SK-N-SH (cell line): Measurements from ENCODE around the gene PYDC1.

ENCODE experiments used
- CHD2 ChIP-seq: fragments of 150-350 bp; IDR thresholded peaks from 2 replicates; pipeline ENCODE4 v1.6.1; 2018; ENCODE audit warnings: low read length; ENCODE audit not compliant: partially characterized antibody
- CTCF ChIP-seq: fragments of 200-600 bp; sonication (generic); IDR thresholded peaks from 2 replicates; pipeline ENCODE4 v1.6.1; 2017; ENCODE audit warnings: antibody characterized with exemption, mild to moderate bottlenecking, moderate library complexity
- EP300 ChIP-seq, 2 experiments: IDR thresholded peaks; 2 replicates each; pipeline versions ENCODE4 v1.4.0 to v1.6.1; 2012; ENCODE audit warnings: borderline replicate concordance in 1 of 2, low read depth in 1 of 2, low read length in 1 of 2
- EZH2phosphoT487 ChIP-seq: fragments of 200-600 bp; sonication (generic); IDR thresholded peaks from 2 replicates; pipeline ENCODE4 v1.6.1; 2017; ENCODE audit warnings: low read depth, mixed run types, mild to moderate bottlenecking, antibody characterized with exemption, moderate library complexity, borderline replicate concordance
- GABPA ChIP-seq: IDR thresholded peaks from 2 replicates; pipeline ENCODE4 v1.4.0; 2012; ENCODE audit warnings: low read depth, mild to moderate bottlenecking
- GATA2 ChIP-seq: sonication (generic); formaldehyde crosslinking; IDR thresholded peaks from 2 replicates; pipeline ENCODE4 v1.5.0; 2020; ENCODE audit warnings: mild to moderate bottlenecking, missing genetic modification reagents
- MAX ChIP-seq: IDR thresholded peaks from 2 replicates; pipeline ENCODE4 v1.4.0; 2012; ENCODE audit warnings: low read depth
- NFIC ChIP-seq: IDR thresholded peaks from 2 replicates; pipeline ENCODE4 v1.4.0; 2012; ENCODE audit warnings: borderline replicate concordance
- TAF1 ChIP-seq: IDR thresholded peaks from 2 replicates; pipeline ENCODE4 v1.6.1; 2012; ENCODE audit warnings: low read depth, mild to moderate bottlenecking, low read length, moderate library complexity, borderline replicate concordance
- ZBTB33 ChIP-seq: IDR thresholded peaks from 2 replicates; pipeline ENCODE4 v1.4.0; 2012; ENCODE audit warnings: low read depth, borderline replicate concordance

GRCh38 chr16:31242206-31242605, 25.3 kb upstream of the PYDC1 start:
- TF ChIP-seq CTCF (no peak), GABPA (no peak), NFIC (no peak), GATA2 (CRISPR knock-in tag) (no peak), EZH2phosphoT487 (no peak), EP300 (IDR thresholded peaks at IDR 0.05; ENCODE audit: borderline replicate concordance in 1 of 2, low read depth in 1 of 2, low read length in 1 of 2) (no peak), TAF1 (no peak), MAX (no peak), ZBTB33 (no peak), CHD2 (no peak)
